Ovary (tissue), 9 donors: ENCODE results near the gene MYH7B. TPM values are rescaled to one million over a fixed set of nuclear protein-coding genes. Genes with fewer than 3 reads are reported as not detected.

Experiments
- DNase-seq, 5 donors: peaks; one replicate each; pipeline ENCODE4 v3.0.0-alpha.2; 2019 to 2020
- H3K27ac ChIP-seq, 2 donors: fragments of 200-600 bp; one replicate each; pipeline versions ENCODE4 v1.5.1 to v1.8.0; 2019 to 2022
- H3K27me3 ChIP-seq: fragments of 200-600 bp; one replicate; pipeline ENCODE4 v1.8.0; 2022
- H3K36me3 ChIP-seq: fragments of 200-600 bp; sonication (generic); one replicate; pipeline ENCODE4 v1.5.1; 2019
- H3K4me1 ChIP-seq: one replicate; pipeline ENCODE4 v1.8.1; 2013; ENCODE audit warnings: mild to moderate bottlenecking, moderate library complexity; ENCODE audit not compliant: insufficient read depth
- H3K4me3 ChIP-seq: fragments of 200-600 bp; sonication (generic); one replicate; pipeline ENCODE4 v1.5.1; 2017
- H3K9me3 ChIP-seq, 2 donors: fragments of 200-600 bp in 1 of 2; sonication (generic) in 1 of 2; one replicate each; pipeline versions ENCODE4 v1.5.1 to v1.8.1; 2013 to 2019; ENCODE audit warnings: mild to moderate bottlenecking in 1 of 2, moderate library complexity in 1 of 2
- CTCF ChIP-seq, 3 donors: fragments of 450-650 bp in 2 of 3; fragments of 200-600 bp in 1 of 3; IDR thresholded peaks; one replicate each; pipeline versions ENCODE4 v1.5.1 to v1.8.0; 2016 to 2022; ENCODE audit warnings: antibody characterized with exemption in 3 of 3, mild to moderate bottlenecking in 1 of 3
- EP300 ChIP-seq: sonication (generic); formaldehyde crosslinking; IDR thresholded peaks from one replicate; pipeline ENCODE4 v1.6.1; 2017; ENCODE audit warnings: antibody characterized with exemption
- POLR2A ChIP-seq: fragments of 450-650 bp; IDR thresholded peaks from one replicate; pipeline ENCODE4 v1.6.1; 2017; ENCODE audit warnings: antibody characterized with exemption, mild to moderate bottlenecking, moderate library complexity
- WGBS, 3 donors: extraction: QIAGEN DNeasy Blood & Tissue Kit in 1 of 3; methylation state at CpG; one replicate each; pipeline versions ENCODE4 v1.1.5 to v1.1.7; 2013 to 2017; 5-methylcytosine and 5-hydroxymethylcytosine counted together
- intact Hi-C, 4 donors: fragments of 100-400 bp; cut with DNase I; formaldehyde crosslinking; loops; one replicate each; pipeline versions ENCODE4 v1.11.0 to v1.15.1; 2022 to 2023
- polyA plus RNA-seq, 2 donors: library from polyadenylated mRNA; stranded (reverse); fragments of 200-250 nt in 1 of 2; fragments of 350-450 nt in 1 of 2; fragmentation: Illumina TruSeq in 1 of 2; extraction: RNeasy Lipid Tissue Mini Kit (QIAGEN cat#74804) in 1 of 2; gene quantifications; one replicate each; pipeline ENCODE4 v1.2.3, GENCODE V29; 2013 to 2014
- total RNA-seq, 7 donors: library from RNA; depleted of rRNA in 2 of 7; stranded (reverse); fragments of >200 nt in 2 of 7; fragmentation: NEBNext Ultra II Directional in 3 of 7; extraction: Animal tissue kit (Norgen Biotek cat#: 25700) in 3 of 7; gene quantifications; one replicate each; pipeline versions ENCODE4 v1.1.0 to v1.2.4, GENCODE V29; 2016 to 2023
- donor health status: DM: no; HTN: no; CAD: no; lungs with moderate emphysema.
- donor health status: DM: no; HTN: no; CAD: no.
- donor health status: Bipolar disorder and iron deficiency.
- donor health status: DM: yes; HTN: yes; CAD: no.
- donor health status: DM: no; HTN: no; CAD: no.
- donor health status: DM: yes; HTN: yes; CAD: no.

MYH7B gene
- total and polyA plus RNA-seq, 9 donors, result 0.30 to 2.6 (median 1.1) TPM

- Histone ChIP-seq H3K27me3 (no peaks in the 10 kb centered on the region), H3K4me3 (no peak overlapping the region), H3K27ac (no peak overlapping the region), H3K36me3 (no peaks in the 10 kb centered on the region), H3K9me3 (no peaks in the 10 kb centered on the region), H3K4me1 (peaks cover 2% of the 10 kb centered on the region)
- intact Hi-C loops, result no loop called here
- no peak for DNase-seq
- WGBS, 3 donors, result 86 to 100% (median 98%) methylated on average over 1 of the region's 1 CpG
- TF ChIP-seq POLR2A (no peak), CTCF (IDR thresholded peaks at IDR 0.05) (no peak), EP300 (no peak)
These were observed 29.1 kb upstream of the MYH7B start for GRCh38 chr20:34926581-34926980.

- intact Hi-C loops, result no loop called here
- Histone ChIP-seq H3K36me3 (no peaks in the 10 kb centered on the region), H3K9me3 (no peaks in the 10 kb centered on the region), H3K4me3 (no peak overlapping the region), H3K27me3 (no peaks in the 10 kb centered on the region), H3K4me1 (peaks cover 2% of the 10 kb centered on the region), H3K27ac (no peak overlapping the region)
- no peak for TF ChIP-seq POLR2A
- no peak for TF ChIP-seq CTCF (IDR thresholded peaks at IDR 0.05)
- no peak for TF ChIP-seq EP300
- DNase-seq, result no peak
- 96 to 100% (median 97%) methylated on average over 1 of the region's 1 CpG for WGBS, 3 donors
These were observed 27.9 kb upstream of the MYH7B start for GRCh38 chr20:34927736-34928135.

DNA sequence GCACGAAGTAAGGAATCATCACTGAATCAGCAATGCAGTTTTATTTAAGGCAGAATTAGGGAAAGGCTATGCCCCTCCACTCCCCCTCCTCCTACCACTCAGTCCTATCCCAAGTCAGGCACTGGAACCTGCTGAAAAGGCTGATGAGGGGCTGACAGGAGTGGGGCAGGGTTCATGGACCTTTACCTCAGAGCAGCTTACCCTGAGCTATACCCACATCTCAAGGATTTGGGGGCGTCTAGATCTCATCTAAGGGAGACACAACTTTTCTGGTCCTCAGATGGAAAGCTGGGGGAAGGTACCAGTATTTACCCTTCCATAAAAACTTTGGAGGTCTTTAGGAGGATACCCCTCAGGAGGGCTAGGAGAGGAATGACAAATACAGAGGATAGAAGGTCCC lies 27.3 kb upstream of the MYH7B start:
- intact Hi-C loops, result no loop called here
- TF ChIP-seq POLR2A (no peak), EP300 (no peak), CTCF (IDR thresholded peaks at IDR 0.05) (no peak)
- Histone ChIP-seq H3K36me3 (no peaks in the 10 kb centered on the region), H3K4me1 (no peaks in the 10 kb centered on the region), H3K4me3 (no peak overlapping the region), H3K9me3 (no peaks in the 10 kb centered on the region), H3K27ac (no peak overlapping the region), H3K27me3 (no peaks in the 10 kb centered on the region)
- DNase-seq, result no peak
- 79 to 92% (median 89%) methylated on average over 2 of the region's 2 CpGs for WGBS, 3 donors

GRCh38 chr20:34931771-34932170 lies 23.9 kb upstream of the MYH7B start:
- 90 to 92% (median 90%) methylated on average over 7 of the region's 7 CpGs for WGBS, 3 donors
- intact Hi-C loops, result no loop called here
- TF ChIP-seq POLR2A (no peak), CTCF (IDR thresholded peaks at IDR 0.05) (no peak), EP300 (no peak)
- Histone ChIP-seq H3K27ac (no peak overlapping the region), H3K9me3 (no peaks in the 10 kb centered on the region), H3K4me1 (no peaks in the 10 kb centered on the region), H3K27me3 (no peaks in the 10 kb centered on the region), H3K4me3 (no peak overlapping the region), H3K36me3 (no peaks in the 10 kb centered on the region)
- no peak for DNase-seq
